HG03571 (cell line): ENCODE data around the gene TMEM240.
"Not testable (repeated sequence)": the region's sequence is repeated elsewhere in the genome, so short reads cannot be mapped to it uniquely, and the experiment has no call there.

Experiments
- ATAC-seq: cut with Tn5 transposase; IDR thresholded peaks from one replicate; pipeline ENCODE4 v1.9.1; 2021; ENCODE audit not compliant: unreplicated experiment

Gene TMEM240

DNA sequence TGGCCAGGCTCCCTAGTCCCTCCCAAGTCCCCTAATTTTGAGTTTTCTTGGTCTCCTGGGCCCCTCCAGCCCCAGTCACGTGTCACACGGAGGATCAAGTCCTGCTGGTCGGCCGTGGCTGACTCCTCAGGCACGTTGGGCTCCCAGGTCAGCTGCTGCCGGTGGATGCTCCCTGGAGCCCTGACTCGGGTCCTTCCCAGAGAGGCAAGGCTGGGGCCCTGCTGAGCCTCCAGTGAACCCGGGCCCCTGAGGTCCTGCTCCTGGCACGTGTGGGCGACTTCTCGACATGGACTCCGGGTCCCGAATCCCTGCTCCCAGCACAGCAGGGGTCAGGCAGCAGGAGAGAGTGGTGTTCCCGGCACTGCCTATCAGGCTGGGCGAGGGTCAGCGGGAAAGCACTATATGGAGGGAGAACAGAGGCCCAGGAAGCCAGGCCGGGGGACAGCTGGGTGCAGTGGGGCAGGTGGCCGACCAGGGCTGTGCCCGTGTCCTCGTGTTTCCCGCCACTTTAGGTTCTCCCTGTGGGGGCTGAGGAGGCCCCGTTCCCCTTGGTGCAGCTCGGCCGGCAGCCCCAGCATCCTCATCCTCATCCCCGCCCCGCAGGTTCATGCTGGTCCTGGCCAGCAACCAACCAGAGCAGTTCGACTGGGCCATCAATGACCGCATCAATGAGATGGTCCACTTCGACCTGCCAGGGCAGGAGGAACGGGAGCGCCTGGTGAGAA, 13.2 kb downstream of the TMEM240 start:
- no peak for ATAC-seq

DNA sequence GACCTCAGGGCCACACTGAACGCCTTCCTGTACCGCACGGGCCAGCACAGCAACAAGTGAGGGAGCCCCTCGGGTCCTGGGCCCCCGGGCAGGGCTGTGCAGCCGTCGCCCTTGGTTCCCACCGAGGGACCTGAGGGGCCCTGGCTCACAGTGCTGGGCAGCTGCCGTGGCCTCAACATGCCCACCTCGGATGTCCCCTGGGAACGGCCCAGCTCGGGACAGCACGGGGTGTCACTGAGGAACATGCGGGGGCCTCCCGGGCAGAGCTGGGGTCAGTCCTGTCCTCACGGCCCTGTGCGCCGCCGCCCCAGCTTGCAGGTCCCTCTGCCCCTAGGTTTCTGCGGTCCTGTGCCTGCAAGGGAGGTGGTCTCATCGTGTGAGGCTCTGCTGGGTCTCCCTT, 13.9 kb downstream of the TMEM240 start:
- ATAC-seq: not testable (repeated sequence)

DNA sequence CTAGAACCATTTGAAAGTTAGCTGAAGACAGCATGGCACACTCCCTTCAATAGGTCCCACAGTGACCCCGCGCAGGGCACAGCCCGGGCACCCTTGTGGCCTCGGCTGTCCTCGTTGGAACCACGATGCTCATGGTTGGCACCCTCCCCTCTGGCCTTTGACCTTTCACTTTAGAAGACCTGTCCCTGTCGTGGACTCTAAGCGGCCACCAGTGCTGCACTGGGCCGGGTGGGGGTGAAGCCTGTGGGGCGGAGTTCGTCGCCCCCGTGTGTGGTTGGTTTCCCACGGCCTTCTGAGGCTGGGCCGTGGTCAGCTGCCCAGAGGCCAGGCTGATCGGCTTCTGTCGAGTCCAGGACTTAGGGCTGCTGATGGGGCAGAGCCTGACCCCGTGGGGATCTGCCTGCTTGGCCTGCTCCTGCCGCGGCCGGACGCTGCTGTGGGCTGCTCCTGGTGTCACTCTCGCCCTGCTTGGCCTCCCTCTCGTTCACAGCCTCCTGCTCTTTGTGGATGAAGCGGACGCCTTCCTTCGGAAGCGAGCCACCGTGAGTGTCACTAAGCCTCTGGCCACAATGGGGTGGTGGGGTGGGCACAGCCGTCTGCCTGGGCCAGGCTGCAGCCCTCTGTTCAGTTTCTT, 15.6 kb downstream of the TMEM240 start:
- not testable (repeated sequence) for ATAC-seq

DNA sequence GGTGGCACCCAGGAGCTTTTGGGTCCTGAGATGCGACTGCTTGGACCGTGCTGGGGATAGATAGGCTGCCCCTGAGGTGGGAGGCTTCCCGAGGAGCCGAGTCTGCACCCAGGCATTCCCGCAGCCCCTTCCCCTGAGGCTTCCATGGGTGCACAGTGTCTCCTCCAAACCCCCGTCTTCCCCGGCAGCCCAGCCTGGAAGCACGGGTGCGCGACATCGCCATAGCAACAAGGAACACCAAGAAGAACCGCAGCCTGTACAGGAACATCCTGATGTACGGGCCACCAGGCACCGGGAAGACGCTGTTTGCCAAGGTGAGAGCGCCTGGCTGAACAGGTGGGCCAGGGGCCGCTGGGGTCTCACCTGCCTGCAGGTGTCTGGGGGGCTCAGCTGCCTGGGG, 16.8 kb downstream of the TMEM240 start:
- ATAC-seq: not testable (repeated sequence)

DNA sequence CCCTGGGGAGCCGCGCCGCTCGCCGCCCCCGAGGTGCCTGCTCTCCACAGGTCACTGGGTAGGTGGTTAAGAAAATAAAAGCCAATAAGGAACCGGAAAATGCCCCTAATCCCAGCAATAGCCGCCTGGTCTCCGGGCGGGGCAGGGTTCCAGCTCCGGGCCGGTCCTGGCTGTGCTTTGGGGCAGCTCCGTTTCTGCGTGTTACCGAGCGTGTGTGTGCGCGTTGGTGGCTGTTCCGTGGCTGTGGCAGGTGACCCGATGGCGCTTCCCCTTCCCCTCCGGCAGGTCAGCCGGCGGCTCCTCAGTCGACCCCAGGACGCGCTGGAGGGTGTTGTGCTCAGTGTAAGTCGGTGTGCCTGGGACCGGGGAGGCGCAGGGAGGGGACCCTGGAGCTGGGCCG, 17.2 kb downstream of the TMEM240 start:
- not testable (repeated sequence) for ATAC-seq

DNA sequence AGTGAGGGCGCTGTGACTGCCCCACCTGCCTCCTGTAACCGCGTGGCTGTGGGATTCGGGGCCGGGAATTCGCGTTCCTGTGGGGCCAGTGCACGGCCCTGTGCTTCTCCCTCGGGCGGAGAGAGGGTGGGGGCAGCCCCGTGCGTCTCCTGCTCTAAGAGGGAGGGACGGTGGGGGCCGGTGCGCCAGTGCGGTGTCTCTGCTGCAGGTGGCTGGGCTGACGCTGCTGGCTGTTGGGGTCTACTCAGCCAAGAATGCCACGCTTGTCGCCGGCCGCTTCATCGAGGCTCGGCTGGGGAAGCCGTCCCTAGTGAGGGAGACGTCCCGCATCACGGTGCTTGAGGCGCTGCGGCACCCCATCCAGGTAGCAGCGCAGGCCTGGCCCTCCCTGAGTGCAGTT, 17.9 kb downstream of the TMEM240 start:
- not testable (repeated sequence) for ATAC-seq

DNA sequence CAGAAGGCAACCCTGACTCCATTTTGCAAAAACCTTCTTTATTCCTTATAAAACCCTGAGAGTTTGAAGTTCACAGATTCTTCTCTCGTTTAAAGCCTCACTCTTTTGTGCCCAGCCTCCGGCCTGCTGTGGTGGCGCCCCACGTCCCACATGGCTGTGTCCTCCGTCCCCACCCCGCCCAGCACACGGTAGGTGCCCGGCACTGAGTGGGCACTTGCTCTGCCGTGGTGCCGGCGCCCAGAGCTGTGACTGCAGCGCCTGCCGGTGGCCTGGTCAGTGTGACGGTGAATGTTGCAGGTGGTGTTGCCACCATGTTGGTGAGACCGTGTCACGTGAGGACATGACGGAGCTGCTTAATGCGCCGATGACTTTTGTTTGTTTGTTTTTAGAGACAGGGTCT, 19.1 kb downstream of the TMEM240 start:
- no peak for ATAC-seq

DNA sequence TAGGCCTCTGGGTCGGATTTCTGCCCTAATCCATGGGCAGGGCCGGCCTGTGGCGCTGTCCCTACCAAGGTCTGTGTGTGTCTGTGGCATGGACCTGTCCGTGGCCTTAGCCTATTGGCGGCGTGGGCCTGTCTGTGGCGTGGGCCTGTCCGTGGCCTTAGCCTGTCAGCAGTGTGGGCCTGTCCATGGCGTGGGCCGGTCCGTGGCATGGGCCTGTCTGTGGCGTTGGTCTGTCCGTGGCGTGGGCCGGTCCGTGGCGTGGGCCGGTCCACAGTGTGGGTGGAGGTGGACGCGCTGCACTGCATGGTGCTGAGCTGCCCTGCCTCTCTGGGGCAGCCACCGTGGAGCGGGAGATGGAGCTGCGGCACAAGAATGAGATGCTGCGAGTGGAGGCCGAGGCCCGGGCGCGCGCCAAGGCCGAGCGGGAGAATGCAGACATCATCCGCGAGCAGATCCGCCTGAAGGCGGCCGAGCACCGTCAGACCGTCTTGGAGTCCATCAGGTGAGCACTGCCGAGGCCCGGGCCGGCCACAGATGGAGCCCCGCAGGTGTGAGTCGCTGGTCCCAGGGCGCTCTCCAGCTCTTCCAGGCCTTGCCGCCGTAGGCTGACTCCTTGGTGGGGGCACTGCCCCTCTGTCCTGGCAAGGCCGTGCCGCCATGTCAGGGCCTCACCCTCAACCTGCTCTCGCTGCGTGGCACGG, 20.5 kb downstream of the TMEM240 start:
- not testable (repeated sequence) for ATAC-seq

DNA sequence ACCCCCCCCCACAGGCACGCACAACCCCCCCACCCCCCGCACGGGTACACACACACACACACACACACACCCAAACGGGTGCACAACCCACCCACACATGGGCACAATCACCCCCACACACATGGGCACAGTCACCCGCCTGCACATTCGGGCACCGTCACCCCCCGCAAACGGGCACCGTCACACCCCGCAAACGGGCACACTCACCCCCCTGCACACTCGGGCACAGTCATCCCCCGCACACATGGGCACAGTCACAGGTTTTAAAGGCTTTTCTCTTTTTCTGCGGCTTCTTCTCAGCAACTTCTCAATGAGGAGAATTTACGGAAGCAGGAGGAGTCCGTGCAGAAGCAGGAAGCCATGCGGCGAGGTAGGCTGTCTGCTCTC, 21.8 kb downstream of the TMEM240 start:
- ATAC-seq: not testable (repeated sequence)

DNA sequence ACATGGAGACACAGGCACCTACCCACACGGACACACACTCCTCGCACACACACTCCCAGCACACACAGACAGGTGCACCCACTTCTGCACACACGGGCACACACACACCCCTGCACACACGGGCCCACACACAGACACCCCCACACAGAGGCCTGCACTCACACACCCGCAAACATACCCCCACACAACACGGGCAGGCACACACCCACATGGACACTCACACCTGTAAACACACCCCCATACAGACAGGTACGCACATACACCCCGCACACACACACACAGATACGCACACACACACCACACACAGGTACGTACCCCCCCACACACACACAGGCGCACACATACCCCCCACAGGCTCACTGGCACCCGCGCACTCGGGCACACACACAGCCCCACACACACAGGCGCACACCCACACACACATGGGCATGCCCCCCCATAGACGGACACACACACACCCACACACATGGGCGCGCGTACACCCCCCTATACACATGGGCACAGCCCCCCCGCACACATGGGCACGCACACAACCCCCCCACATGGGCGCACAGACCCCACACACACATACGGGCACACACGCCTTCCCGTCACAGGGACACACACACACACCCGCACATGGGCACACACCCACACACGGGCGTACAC, 22.3 kb downstream of the TMEM240 start:
- ATAC-seq: no peak

DNA sequence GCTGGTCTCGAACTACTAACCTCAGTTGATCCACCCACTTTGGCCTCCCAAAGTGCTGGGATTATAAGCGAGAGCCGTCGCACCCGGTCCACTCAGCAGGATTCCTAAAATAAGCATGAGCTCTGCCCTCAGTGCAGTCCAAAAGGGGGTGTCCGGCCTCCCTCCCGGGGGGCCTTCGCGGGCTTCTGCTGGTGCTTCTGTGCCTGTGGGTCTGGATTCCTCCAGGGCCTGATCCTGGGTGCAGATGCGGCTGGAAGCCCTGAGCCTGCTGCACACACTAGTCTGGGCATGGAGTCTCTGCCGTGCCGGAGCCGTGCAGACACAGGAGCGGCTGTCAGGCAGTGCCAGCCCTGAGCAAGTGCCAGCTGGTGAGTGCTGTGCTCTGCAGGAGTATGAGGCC, 23.5 kb downstream of the TMEM240 start:
- ATAC-seq: not testable (repeated sequence)

DNA sequence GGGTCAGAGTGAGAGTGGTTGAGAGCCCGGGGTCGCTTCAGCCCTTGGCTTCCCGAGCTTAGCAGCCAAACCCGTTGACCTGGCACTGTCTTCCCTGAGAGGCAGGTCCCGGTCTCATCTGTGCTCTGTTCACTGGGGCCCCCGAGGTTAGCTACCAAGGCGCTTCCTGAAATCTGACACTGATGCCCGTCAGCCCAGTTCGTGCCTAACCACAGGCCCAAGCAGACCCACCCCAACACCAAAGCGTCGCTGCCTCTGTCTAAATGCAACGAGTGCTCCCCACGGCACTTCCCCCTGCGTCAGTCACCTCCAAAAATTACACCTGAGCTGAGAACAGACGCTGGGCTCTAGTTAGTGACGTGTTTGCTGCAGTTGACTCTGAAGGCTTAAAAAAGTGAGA, 26.0 kb downstream of the TMEM240 start:
- not testable (repeated sequence) for ATAC-seq

DNA sequence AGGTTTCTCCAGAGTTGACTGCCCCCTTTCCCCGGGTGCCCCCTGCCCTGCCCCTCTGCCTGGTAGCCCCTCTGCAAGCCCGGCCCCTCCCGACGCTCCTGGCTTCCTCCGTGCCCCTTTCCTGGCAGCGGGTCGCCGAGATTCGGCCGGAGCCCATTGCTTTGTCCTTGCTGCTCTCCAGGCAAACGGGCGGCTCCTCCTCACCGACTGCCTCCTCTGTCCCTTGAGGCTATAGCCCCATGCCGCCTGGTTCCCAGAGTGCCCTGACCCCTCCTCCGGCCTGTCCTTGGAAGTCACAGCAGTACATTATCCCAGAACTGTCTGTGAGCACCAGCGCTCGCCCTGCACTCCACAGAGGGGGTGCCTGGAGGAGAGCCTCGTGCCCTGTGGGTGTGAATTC, 26.7 kb downstream of the TMEM240 start:
- not testable (repeated sequence) for ATAC-seq

DNA sequence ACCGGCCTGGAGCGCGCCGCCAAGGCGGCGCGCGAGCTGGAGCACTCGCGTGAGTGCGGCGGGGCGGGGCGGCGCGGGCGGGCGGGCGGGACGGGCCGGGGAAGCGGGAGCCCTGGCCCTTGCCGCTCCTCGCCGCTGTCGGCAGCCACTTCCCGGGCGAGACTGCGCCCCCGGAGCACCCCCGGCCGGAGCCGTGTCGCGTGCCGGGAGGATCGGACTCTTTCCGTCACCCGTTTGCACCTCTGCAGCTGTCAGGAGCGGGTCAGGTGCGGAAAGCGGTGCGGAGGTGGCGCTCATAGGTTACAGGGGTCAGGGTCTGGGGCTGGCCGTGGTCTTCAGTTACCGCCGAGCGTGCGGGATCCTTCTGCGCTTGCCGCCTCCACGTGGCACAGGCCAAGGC, 28.0 kb downstream of the TMEM240 start:
- ATAC-seq: peak; percentile 4

DNA sequence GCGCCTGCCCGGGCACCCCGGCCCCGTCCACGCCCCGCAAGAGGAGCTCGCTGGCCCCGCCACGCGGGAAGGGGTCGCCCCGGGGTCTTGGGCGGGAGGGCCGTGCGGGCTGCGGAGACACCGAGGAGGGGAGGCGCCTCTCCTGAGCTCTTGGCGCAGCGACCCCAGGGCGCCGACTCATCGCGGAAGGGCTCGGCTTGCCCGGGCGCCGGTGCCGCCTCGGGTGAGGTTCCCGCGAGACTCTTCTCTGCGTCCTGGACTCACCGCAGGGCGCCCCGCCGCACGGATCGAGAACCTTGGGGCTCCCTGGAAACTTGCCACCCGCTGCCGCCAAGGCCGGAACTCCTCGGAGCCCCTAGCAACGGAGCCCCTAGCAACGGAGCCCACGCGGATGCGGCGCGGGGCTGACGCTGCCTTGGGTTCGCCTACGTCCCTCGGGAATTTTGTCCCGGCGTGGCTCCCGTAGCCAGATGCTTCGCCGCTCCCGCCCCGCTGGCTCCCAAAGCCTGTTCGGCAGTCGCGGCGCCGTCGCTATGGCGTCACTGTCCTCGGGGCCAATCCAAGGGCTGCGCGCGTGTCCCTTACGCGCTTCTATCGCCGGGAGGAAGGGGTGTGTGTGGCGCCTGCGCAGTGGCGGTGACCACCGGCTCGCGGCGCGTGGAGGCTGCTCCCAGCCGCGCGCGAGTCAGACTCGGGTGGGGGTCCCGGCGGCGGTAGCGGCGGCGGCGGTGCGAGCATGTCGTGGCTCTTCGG, 28.7 kb downstream of the TMEM240 start, which contains the start of gene ATAD3A:
Gene ATAD3A, plus strand, starts transcription at position 630 of the 753 bp plus-strand sequence. Its CDS starts 107 bp downstream, at position 737.
- ATAC-seq: peak; percentile 83

DNA sequence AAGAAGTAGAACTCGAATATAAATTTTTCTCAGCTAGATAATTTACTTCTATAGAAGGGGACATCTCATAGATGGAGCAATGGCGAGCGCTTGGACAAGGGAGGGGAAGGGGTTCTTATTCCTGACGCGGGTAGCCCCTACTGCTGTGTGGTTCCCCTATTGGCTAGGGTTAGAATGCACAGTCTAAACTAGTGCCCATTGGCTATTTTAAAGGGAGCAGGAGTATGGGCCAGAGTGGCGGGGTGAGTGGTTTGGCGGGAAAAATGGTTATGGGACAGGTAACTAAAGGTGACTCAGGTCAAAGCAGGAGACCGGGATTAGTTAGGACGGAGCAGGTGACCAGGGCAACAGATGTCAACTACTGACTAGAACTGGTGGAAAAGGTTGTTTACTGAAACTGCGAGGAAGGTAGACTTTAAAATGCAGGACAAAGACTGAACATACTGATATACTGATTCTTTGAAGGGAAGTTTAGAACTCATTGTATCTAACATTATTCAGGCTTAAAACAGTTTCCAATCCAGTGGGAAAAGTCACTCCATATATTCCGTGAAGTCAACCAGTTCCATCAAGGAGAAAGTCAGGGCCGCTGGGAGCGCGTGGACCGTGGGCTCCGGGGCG, 29.4 kb downstream of the TMEM240 start:
- no peak for ATAC-seq

DNA sequence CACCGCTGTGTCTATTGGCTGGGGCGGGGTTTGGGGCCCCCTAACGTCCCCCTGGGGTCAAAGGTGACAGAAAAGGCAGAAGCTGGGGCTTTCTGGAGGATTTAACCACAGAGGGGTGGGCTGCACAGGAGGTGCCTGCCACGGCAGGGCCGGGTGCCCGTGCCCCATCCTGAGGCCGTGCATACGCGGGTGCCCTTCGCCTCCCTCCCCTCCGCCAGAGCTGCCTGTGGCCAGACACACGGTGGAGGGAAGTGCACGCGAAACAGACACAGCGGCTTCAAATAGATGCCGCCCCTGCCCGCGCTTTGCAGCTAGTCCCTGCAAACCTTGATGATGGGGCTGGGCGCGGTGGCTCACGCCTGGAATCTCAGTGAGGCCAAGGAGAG, 31.0 kb downstream of the TMEM240 start:
- not testable (repeated sequence) for ATAC-seq

DNA sequence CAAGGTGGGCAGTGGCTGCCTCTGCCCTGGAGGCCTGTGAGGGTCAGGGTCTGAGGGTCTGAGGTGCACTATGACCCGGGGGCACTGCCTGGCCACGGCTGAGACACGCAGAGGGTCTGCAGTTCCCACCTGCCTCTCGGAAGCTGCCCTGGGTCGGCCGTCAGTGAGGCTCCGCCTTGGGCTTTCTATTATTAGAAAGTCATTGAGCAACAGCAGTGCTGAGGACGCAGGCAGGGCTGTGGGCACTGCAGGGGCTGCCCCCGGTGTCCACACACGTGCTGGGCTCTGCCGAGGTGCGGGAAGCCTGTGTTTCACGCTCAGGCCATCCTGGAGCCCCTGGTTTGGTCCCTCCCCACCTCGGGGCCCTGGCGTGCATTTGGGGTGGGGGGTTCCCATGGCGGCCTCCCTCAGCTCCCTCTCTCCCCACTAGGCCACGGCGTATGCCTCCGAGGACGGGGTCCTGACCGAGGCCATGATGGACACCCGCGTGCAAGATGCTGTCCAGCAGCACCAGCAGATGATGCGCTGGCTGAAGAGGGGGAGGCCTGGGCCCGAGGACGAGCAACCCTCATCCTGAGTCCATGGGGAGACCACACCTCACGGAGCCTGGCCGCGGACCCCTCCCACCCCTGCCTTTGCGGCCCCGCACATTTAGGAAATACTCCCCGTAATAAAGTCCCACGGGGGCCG, 31.5 kb downstream of the TMEM240 start:
- not testable (repeated sequence) for ATAC-seq

DNA sequence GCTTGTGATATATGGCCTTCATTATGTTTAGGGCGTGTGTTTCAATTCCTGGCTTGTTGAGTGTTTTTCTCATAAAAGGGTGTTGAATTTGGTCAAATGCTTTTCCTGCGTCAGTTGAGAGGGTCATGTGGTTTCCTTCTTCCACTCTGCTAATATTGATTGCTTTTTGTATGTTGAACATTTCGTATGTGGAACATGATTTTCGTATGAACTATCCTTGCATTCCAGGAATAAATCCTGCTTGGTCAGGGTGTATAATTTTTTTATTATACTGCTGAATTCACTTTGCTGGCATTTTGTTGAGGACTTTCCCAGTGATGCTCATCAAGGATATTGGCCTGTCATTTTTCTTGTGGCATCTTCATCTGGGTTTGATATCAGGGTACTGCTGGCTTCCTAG, 33.1 kb downstream of the TMEM240 start:
- no peak for ATAC-seq

DNA sequence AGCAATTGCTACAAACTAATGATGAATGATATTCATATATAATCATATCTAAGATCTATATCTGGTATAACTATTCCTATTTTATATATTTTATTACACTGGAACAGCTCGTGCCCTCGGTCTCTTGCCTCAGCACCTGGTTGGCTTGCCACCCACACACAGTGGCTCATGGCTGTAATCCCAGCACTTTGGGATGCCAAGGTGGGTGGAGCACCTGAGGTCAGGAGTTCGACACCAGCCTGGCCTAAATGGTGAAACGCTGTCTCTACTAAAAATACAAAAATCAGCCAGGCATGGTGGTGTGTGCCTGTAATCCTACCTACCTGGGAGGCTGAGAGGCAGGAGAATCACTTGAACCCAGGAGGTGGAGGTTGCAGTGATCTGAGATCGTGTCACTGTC, 34.6 kb downstream of the TMEM240 start:
- not testable (repeated sequence) for ATAC-seq
